HEK293T (cell line): ENCODE measurements around the gene CLEC4F.

Experiments used
- BHLHE40 ChIP-seq: fragments of 450-650 bp; IDR thresholded peaks from 2 replicates; pipeline ENCODE4 v1.6.1; 2016; ENCODE audit warnings: mild to moderate bottlenecking, moderate library complexity, borderline replicate concordance
- FOXA1 ChIP-seq: fragments of 450-650 bp; IDR thresholded peaks from 2 replicates; pipeline ENCODE4 v1.6.1; 2016; ENCODE audit warnings: mild to moderate bottlenecking
- SP1 ChIP-seq: fragments of 450-650 bp; IDR thresholded peaks from 2 replicates; pipeline ENCODE4 v1.6.1; 2017
- SUZ12 ChIP-seq: fragments of 450-650 bp; IDR thresholded peaks from 2 replicates; pipeline ENCODE4 v1.6.1; 2016; ENCODE audit warnings: mild to moderate bottlenecking
- TARDBP ChIP-seq: fragments of 450-650 bp; IDR thresholded peaks from 2 replicates; pipeline ENCODE4 v1.6.1; 2016
- ZNF384 ChIP-seq: fragments of 450-650 bp; IDR thresholded peaks from 2 replicates; pipeline ENCODE4 v1.6.1; 2016

DNA sequence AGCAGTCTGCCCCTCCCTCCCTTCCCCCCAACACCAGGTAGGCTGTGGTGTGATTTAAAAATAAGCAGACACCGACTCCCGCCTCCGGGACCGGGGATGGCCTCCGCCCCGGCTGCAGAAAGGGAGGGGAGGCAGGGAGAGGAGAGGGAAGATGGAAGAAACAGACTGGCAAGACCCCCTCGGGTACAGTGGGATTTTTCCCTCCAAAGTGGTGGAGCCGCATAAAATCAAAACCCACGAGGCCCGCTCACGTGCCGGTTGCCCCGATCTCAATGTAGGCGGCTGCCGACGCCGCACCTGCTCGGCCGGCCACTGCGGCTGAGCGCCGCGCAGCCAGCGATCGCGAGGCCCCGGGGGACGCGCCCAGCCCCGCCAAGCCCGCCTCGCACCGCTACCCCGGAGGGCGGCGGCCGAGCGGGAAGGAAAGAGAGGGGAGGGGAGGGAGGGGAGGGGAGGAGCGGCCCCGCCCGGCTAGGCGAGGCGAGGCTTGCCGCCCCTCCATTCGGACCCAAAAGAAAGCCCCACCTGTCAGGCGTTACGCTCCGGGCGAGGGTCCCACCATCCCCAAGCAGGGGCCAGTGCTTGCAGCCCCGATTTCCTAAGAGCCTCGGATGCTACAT is 53.2 kb downstream of the CLEC4F start:
- no peak for TF ChIP-seq ZNF384
- no peak for TF ChIP-seq SP1
- TF ChIP-seq SUZ12, result no peak
- TF ChIP-seq TARDBP, result no peak
- no peak for TF ChIP-seq FOXA1
- no peak for TF ChIP-seq BHLHE40
